ENCODE results near the gene PAX5.

PAX5 gene

GRCh38 chr9:36858805-36859375 is 175.2 kb downstream of the PAX5 start:
- Histone ChIP-seq H3K9me3 (ENCODE audit: control insufficient read depth, insufficient read depth, low read length) (no peaks in the 10 kb centered on the region), H3K4me2 (ENCODE audit: low read length) (no peak overlapping the region), H3F3A (ENCODE audit: control insufficient read depth, insufficient read depth) (peaks cover 3% of the 10 kb centered on the region), H3K4me1 (ENCODE audit: control insufficient read depth, low read length) (no peaks in the 10 kb centered on the region), H3K9me2 (replicated peaks; ENCODE audit: control insufficient read depth, low read length) (no peaks in the 10 kb centered on the region), H3K79me2 (ENCODE audit: control insufficient read depth, low read length) (peaks cover 81% of the 10 kb centered on the region), H4K20me1 (ENCODE audit: control insufficient read depth, insufficient read depth, low read depth, low read length) (peaks cover 16% of the 10 kb centered on the region), H3K36me3 (ENCODE audit: control insufficient read depth, low read length) (peaks cover 92% of the 10 kb centered on the region), H3K27me3 (ENCODE audit: control insufficient read depth, low read length) (no peaks in the 10 kb centered on the region), H3K4me3 (ENCODE audit: low read length) (no peak overlapping the region), H3K27ac (ENCODE audit: low read depth, low read length) (no peak overlapping the region)
- TF ChIP-seq CTCF (IDR thresholded peaks at IDR 0.05; ENCODE audit: low read depth, low read length, poor library complexity, severe bottlenecking) (no peak), EZH2phosphoT487 (IDR thresholded peaks at IDR 0.05; ENCODE audit: borderline replicate concordance, low read length) (no peak)

GRCh38 chr9:36855448-36856315 is 178.4 kb downstream of the PAX5 start:
- Histone ChIP-seq H4K20me1 (ENCODE audit: control insufficient read depth, insufficient read depth, low read depth, low read length) (peaks cover 10% of the 10 kb centered on the region), H3K36me3 (ENCODE audit: control insufficient read depth, low read length) (peaks cover 93% of the 10 kb centered on the region), H3K9me2 (replicated peaks; ENCODE audit: control insufficient read depth, low read length) (no peaks in the 10 kb centered on the region), H3K9me3 (ENCODE audit: control insufficient read depth, insufficient read depth, low read length) (no peaks in the 10 kb centered on the region), H3K4me1 (ENCODE audit: control insufficient read depth, low read length) (no peaks in the 10 kb centered on the region), H3F3A (ENCODE audit: control insufficient read depth, insufficient read depth) (peaks cover 3% of the 10 kb centered on the region), H3K4me3 (ENCODE audit: low read length) (no peak overlapping the region), H3K27me3 (ENCODE audit: control insufficient read depth, low read length) (no peaks in the 10 kb centered on the region), H3K79me2 (ENCODE audit: control insufficient read depth, low read length) (peaks cover 58% of the 10 kb centered on the region), H3K27ac (ENCODE audit: low read depth, low read length) (no peak overlapping the region), H3K4me2 (ENCODE audit: low read length) (no peak overlapping the region)
- no peak for TF ChIP-seq EZH2phosphoT487 (IDR thresholded peaks at IDR 0.05; ENCODE audit: borderline replicate concordance, low read length)
- peak; percentile 48 for TF ChIP-seq CTCF (IDR thresholded peaks at IDR 0.05; ENCODE audit: low read depth, low read length, poor library complexity, severe bottlenecking)

- Histone ChIP-seq H3K27ac (ENCODE audit: low read depth, low read length) (no peak overlapping the region), H3K27me3 (ENCODE audit: control insufficient read depth, low read length) (no peaks in the 10 kb centered on the region), H3K9me3 (ENCODE audit: control insufficient read depth, insufficient read depth, low read length) (no peaks in the 10 kb centered on the region), H3K9me2 (replicated peaks; ENCODE audit: control insufficient read depth, low read length) (no peaks in the 10 kb centered on the region), H3F3A (ENCODE audit: control insufficient read depth, insufficient read depth) (peaks cover 3% of the 10 kb centered on the region), H3K4me1 (ENCODE audit: control insufficient read depth, low read length) (no peaks in the 10 kb centered on the region), H3K4me3 (ENCODE audit: low read length) (no peak overlapping the region), H3K36me3 (ENCODE audit: control insufficient read depth, low read length) (peaks cover 97% of the 10 kb centered on the region), H4K20me1 (ENCODE audit: control insufficient read depth, insufficient read depth, low read depth, low read length) (peaks cover 10% of the 10 kb centered on the region), H3K79me2 (ENCODE audit: control insufficient read depth, low read length) (peaks cover 52% of the 10 kb centered on the region), H3K4me2 (ENCODE audit: low read length) (no peak overlapping the region)
- TF ChIP-seq EZH2phosphoT487 (IDR thresholded peaks at IDR 0.05; ENCODE audit: borderline replicate concordance, low read length) (no peak), CTCF (IDR thresholded peaks at IDR 0.05; ENCODE audit: low read depth, low read length, poor library complexity, severe bottlenecking) (no peak)
Measured at GRCh38 chr9:36854751-36855150, 179.3 kb downstream of the PAX5 start.

Measured in DOHH2 (cell line).